SIG-M5 (cell line): ENCODE measurements around the gene C2orf78.
A peak's percentile ranks its signal among the peaks of the same experiment; 100 is the strongest.
"Not testable (repeated sequence)": the region's sequence is repeated elsewhere in the genome, so short reads cannot be mapped to it uniquely, and the experiment has no call there.

Experiments used
- DNase-seq: peaks from one replicate; lab custom pipeline; 2025; lab: John Stamatoyannopoulos, UW

The C2orf78 gene

DNA sequence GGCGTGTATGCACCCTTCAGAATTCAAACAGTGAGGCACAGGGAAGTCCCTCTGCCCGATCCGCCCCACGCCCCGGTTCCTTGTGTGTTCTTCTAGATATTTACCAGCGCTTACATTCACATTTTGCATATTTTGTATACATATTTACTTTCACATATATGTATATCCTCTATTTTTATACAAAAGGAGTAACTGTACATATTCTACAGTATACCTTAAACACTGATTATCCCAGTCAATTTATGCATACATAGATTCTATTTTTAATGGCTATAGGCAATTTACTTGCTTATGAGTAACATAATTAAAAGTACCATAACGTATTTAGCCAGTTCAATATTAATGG, 3.8 kb upstream of the C2orf78 start:
- DNase-seq: no peak

DNA sequence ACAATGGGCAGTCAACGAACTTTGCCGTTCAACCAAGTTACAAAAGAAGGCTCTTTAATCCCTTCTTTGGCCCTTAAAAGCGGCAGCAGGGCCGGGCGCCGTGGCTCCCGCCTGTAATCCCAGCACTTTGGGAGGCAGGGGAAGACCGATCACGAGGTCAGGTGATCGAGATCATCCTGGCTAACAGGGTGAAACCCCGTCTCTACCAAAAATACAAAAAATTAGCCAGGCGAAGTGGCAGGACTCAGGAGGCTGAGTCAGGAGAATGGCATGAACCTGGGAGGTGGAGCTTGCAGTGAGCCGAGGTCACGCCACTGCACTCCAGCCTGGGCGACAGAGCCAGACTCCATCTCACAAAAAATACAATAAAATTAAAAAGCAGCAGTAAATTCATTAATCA, 581 bp upstream of the C2orf78 start:
- not testable (repeated sequence) for DNase-seq

DNA sequence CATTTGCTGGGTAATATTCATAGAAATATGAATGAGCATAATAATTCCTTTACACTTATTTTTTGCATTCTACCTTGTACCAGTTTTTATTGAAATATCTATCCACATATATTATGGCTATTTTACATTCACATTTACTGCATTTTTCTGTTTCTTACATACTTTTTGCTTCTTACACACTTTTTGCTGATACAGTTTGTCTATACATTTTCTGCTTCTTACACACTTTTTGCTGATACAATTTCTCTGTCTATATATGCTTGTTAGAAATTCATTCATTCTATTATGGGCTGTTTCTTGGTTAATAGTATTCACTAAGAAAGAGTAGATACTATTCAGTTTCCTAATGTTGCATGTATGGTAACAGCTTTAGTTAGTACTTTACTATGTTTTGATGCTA, 27.9 kb downstream of the C2orf78 start:
- DNase-seq: no peak

DNA sequence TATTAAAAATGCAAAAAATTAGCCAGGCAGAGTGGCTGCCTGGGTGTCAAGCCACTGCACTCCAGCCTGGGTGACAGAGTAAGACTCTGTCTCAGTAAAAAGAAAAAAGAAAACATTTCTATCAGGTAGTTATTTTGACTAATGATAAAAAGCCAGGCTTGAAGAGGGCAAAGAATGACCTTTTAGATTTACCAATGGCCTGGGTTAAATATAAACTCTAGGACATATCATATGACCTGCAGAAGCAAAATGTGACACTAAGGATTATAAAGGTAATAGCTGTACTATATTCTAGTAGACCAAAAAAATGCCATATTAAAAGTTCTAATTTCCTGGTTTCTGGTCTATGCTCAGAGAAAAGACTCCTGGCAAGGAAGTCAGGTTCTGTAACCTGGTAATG, 28.7 kb downstream of the C2orf78 start:
- DNase-seq: no peak

DNA sequence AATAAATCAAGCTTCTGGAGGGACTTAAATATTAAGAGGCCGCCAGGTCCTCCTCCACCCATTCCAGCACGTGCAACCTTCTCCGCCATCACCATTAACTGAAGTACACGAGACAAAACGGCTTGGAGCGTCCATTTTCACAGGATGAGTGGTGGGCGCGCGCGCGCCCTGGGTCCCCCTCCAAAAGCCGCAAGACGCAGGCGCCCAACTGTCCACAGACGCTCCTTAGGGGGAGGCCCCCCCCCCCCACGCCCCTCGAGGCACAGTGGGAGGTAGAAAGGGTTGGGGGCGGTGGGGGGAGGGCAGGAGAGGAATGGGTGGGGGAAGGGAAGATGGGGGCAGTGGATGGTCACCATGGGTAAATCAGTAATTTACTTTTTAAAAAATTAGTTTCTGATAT, 34.3 kb downstream of the C2orf78 start:
- DNase-seq: no peak

DNA sequence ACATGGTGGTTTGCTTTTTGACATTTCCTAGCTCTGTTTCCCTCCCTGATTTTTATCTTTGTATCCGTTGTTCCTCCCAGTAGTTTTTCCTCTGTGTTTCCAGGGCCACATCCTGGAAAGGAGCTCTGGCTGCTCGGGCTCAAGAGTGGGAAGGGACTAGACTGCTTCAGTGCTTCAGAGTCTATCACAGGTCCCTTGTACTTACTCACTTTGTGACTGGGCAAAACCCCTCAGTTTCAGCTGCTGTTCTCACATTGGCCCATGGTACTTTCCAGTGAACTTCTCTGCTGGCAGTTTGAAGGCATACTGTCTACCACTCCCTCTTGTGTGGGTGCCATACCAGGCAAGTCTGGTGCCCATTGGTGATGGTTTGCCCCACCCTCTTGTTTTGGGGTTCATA, 37.2 kb downstream of the C2orf78 start:
- DNase-seq: no peak

DNA sequence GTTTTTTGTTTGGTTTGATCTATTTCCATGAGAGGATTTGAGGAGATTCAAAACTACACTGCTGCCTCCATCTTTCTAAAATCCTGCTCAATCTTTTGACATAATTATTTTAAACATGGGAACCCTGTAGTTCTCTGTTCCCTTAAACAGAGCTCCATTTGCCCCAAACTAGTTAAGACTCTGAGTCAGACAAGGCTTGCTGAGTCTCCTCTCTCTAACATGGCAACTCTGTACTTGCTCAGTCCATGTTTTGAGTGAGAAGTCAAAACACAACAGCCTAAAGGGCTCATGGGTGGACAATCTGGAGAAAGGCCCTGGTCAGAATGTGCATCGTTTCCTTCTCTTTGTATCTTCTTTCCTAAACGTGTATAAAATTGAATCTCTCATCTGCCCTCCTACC, 37.7 kb downstream of the C2orf78 start:
- no peak for DNase-seq

DNA sequence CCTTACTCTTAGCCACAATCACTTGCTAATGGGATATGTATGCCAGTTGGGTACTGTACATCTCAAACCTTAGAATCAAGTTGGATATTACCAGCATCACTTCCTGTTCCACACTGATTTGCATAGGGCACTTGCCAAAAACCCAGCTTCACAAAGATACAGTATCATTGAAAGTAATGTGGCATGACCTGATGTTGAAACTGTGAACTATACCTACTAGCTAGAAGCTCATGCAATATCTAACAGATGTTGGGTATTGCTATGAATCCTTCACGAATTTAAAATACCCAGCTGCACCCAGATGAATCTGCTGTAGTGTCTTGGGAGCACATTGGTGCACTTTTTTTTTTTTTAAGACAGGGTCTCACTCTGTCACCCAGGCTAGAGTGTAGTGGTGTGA, 38.3 kb downstream of the C2orf78 start:
- no peak for DNase-seq

DNA sequence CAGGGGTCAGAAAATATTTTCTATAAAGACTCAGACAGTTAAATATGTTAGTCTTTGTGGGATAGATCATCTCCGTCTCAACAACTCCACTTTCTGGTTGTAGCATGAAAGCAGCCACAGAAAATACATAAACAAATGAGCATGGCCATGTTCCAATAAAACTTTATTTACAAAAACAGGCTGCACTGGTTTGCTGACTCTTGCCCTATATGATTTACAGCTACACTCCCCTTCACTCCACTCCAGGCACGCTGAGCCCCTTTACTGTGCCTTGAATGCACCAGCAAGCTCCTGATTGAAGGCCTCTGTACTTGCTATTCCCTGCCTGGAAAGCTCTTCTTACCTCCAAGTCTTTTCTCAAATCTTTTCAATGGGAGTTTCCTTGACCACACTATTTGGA, 39.0 kb downstream of the C2orf78 start:
- DNase-seq: no peak

DNA sequence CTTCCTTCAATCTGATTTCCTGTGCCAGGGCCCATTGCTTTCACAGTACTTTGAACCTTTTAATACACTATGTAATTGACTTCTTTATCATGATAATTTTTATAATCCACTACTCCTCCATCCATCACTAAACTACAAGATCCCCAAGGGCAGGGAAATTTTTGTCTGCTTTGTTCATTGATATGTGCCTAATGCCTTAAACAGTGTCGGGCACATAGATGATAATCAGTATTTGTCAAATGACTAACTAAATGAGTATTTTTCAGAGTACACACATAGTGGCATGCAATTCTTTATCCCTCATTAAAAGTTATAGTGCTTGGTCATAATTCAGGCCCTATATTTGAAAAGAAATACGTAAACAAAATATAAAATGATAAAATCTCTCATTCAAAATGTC, 39.4 kb downstream of the C2orf78 start:
- DNase-seq: no peak

DNA sequence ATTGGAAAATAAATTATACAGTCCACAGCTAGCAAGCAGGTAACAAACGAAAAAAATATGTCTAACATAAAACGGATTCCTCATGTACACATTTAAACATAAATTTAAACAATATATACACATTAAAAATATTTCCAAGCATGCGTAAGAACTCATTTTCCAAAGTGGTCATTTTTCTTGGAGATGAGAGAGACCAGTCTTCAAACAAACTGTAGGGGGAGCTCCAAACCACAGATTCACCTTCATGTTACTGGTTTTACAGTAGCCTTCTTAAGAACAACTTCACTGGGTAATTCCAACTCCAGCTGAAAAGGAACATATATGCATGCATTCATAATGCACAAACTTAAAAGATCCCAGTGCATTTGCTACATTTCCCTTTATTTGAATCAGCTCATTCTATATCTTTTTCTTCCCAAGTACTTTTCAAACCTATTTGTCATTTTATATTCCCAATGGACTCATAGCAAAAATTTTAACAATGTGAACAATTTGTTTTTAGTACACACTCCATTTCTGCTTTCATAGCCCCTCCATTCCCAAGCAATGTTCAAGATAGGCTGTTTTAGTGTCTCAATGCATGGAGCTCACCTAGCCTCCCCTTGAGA, 40.0 kb downstream of the C2orf78 start:
- DNase-seq: peak; percentile 16

DNA sequence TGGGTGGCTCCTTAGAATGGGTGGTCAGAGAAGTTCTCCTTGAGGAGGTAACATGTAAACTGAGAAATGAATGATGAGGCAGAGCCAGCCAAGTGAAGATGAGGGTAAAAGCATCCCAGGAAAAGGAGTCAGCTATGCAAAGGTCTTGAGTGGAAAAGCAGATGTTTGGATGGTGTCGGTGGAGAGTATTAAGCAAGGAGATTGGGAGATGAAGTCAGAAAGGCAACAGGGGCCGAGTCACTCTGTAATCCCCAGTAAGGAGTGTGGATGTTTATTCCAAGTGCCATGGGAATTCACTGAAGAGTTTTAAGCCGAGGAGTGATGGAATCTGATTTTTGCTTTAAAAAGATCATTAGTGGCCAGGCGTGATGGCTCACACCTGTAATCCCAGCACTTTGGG, 41.4 kb downstream of the C2orf78 start:
- no peak for DNase-seq

DNA sequence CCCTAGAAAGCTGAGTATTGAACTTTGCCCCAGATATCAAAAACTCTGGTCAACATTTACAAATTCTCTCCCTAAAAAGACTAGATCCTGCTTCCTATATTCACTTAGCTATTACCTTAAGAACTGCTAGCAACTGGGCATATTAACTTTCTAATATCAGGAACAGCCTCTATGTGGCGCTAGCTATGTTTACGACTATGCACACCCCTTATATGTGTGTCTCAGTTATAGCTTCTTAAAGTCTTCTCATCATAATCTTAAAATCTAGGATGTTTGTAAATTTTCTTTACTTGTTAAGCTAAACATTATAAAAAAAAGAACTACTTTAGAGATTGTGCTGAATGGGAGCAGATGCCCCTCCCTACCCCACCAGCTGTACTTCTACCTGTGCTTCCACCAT, 43.0 kb downstream of the C2orf78 start:
- DNase-seq: peak; percentile 8

DNA sequence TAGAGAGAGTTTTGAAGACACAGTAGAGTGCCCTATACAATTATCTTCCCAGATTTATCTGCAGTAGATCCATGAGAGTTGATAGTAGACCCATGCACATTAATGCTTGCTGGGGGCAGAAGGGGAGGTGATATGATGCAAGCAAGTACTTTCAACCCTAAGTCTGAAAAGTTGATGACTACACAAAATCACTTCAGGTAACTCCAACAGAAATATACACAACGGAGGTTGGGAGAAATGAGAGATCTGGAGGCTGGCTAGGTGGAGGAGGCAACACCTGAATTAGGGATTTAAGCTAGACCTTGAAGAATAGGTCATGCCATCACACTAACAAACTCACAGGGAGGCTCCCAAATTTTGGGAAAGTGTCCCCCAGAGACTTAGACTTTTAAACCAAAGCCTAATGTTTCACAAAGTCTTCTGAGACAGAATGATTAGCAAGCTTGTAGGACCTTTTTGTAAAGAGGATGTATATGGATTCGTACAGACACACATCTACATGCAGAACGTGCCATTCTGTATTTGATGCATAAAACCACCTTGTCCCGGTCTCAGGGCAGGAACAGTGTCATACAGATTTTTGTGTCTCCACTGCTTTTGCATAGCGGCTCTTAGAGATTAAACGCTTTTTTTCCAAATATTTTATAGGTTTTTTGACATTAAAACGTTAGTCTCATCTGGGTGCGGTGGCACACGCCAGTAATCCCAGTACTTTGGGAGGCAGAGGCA, 43.8 kb downstream of the C2orf78 start:
- DNase-seq: no peak

DNA sequence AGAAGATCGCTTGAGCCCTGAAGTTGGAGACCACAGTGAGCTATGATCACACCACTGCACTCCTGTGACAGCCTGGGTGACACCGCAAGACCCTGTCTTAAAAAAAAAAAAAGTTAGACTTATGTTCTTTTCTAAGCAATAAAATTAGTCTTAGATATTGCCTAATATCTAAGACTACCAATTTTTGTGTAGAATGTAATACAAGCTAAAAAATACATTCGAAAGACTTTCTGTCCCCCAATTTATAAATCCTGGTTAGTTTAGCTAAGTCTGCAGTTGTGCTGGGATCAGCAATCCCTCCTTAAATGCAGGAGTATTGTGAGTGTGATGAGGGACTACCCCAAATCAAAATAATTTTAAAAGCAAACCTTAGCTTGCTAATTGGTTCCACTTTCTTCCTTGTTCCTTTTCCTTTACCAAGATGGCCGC, 44.4 kb downstream of the C2orf78 start:
- DNase-seq: no peak

DNA sequence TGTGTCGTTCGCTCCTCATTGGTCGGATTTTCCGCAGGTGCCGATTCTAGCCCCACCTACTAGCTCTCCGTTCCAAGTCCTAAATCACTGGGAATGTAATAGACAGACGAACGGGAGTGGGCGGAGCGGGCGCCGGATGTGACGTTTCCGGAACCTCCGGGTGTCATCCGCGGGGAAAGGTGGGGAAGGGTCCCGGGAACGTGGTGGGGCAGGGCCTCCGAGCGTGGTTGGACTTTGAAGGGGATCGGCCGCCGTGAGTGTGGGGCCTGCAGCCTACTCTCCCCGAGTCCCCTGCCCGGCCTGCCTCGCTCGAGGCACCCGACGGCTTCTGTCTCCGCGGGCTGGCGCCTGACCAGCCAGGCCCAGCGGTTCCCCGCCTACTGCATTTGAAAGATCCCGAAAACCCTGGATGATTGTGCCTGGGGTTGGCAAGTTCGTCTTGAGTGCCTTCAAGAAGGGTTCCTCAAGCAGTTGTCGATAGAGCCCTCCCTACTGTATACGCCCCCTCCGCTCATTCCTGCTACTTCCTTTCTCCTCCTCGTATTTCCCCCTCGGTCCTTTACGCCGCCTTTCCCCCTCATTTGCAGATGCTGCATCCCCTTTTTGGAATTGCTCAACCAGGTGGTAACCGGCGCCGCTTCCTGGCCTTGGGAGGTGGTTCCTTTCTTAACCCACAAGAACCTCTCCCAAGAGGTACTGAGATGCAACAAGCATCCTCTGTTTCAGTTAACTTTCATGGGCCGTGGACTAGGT, 45.0 kb downstream of the C2orf78 start, which contains the start of gene STAMBP:
Gene STAMBP, plus strand, starts transcription at position 144 of the 753 bp plus-strand sequence. CDS start 1,896 bp downstream, outside the sequence.
- DNase-seq: peak; percentile 96

DNA sequence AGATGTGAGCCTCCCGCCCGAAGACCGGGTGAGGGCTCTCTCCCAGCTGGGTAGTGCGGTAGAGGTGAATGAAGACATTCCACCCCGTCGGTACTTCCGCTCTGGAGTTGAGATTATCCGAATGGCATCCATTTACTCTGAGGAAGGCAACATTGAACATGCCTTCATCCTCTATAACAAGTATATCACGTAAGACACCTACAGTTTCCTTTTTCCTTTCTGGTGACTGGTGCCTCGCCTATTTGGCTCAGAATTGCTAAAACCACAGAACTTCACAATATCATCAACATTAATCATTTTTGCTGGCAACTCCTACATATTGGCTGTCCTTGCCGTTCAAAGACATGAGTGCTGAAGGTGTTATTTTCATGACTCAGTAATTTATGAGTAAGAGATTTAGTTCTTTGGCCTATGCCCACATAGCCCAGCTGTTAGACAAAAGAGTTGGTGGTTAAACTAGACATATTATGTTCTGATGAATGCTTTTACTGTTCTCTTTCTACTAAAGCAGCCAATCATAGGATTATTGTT, 47.0 kb downstream of the C2orf78 start:
- DNase-seq: no peak

DNA sequence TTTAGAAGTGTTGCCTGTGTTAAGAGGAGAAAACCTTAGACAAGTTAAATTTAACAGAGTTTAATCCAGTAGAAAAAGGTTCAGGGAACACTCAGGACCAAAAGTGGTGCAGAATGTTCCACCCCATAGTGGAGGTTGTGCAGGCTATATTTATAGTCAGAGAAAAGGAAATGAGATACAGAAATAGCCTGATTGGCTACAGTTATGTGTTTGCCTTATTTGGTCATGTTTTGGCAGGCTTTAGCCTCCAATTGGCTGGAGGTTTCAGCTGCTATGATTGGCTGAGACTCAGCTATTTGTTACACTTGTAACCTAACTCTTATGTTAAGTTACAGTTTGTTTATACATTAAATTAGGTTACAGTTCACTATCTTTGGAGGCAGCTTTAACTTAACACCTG, 48.9 kb downstream of the C2orf78 start:
- DNase-seq: no peak

DNA sequence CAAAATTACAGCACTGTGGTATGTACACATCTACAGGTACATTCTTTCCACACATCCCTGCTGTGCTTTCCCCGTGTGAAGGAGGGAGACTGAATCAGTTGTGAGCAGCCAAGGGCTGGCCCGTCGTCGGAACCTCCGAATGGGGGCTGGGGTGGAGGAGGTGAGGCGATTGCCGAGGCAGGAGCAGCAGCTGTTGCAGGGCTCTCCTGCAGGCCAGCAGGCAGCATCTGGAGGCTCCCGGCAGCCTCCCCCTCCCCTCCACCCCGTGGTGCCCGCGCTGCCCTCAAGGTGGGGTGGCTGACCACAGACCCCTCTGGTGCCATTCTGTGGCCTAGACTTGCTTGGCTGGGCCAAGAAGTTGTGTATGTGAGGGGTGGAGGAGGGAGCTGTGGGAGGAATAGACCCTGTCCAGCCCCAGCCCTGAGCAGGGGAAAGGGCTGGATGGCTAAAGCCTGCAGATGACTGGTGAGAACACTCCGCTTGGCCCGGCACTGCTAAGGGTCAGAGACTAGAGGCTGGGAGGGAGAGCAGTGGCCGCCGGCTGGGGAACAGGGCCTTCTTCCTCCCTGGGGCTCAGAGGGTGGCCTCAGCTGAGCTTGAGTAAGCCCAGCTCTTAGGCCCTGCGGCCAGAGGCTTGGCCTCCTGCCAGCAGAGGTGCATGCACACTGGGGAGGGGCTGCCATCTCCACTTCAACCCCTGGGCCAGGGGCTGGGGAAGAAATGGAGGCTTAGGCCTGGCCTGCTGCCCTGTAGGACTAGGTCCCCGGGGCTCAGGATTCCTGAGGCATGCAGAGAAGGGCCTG, 52.4 kb downstream of the C2orf78 start:
- no peak for DNase-seq

DNA sequence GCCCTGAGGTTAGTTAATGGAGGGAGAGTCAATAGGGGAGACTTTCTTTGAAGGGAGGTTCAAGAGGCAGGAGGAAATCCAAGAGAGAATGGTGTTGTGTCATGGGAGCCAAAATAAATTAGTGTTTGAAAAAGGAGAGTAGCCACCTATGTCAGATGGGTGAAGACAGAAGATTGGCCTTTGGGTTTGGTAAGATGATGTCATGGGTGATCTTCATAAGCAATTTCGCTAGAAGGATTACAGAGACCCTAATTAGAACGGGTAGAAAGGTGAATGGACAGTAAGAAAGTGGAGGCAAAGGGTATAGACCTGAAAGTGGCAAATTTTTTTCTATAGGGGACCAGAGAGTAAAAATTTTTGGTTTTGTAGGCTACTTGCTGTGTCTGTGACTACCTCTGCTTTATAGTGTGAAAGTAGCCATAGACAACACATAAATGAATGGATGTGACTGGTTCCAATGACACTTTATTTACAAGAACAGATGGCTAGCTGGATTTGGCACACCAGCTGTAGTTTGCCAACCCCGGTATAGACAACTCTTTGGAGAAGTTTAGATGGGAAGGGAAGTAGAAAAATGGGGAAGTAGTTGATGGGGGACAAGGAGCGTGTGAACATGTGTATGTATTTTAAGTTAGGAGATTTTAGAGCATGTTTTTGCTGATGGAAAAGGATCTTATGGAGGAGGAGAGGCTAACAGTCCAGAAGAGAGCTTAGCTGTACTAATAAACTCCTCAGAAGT, 54.0 kb downstream of the C2orf78 start:
- DNase-seq: no peak

DNA sequence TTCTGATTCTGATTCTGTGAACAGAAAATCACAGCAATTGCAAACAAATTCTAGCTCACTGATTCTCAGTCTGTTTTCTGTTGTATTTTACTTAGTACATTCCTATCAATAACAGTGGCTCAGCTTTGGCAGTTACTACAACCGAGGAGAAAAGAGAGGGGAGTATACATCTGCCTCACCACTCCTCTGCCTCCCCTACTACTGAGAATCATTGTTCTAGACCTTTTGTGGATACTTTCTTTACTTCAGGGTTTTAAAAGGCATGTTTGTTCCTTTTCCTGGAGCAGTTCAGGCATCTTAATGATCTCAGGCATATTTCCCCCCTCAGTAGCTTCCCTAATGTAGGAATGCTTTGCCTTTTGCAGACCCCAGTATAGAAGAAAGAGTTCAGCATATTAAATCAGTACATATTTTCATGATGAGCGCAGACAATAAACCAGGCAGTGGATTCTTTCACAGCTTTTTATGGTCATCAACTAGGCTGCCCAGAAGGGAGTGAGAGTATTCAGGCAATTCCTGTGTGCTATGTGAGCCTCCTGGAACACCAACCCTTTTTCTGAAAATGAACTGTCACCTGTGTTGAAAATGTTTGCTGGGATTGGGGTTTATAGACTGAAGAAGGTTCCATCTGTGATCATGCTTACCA, 55.0 kb downstream of the C2orf78 start:
- DNase-seq: no peak
